Mesendoderm (in vitro differentiated cells): ENCODE results near the gene ATP10B.

Experiments used
- DNase-seq: peaks from one replicate; pipeline ENCODE4 v3.0.0; 2013
- H2AK5ac ChIP-seq: 2 replicates; pipeline ENCODE4 v1.6.1; 2013; ENCODE audit warnings: low read length, inconsistent platforms
- H2BK120ac ChIP-seq: 2 replicates; pipeline ENCODE4 v1.6.1; 2013; ENCODE audit warnings: low read depth, mild to moderate bottlenecking, low read length, moderate library complexity, mixed read lengths
- H2BK15ac ChIP-seq: replicated peaks from 2 replicates; pipeline ENCODE4 v1.6.1; 2013; ENCODE audit warnings: low read depth, mild to moderate bottlenecking, moderate library complexity
- H2BK5ac ChIP-seq: 2 replicates; pipeline ENCODE4 v1.6.1; 2013; ENCODE audit warnings: low read length, inconsistent platforms
- H3K18ac ChIP-seq: 2 replicates; pipeline ENCODE4 v1.6.1; 2013; ENCODE audit warnings: mild to moderate bottlenecking, low read length, mixed read lengths
- H3K23ac ChIP-seq: one replicate; pipeline ENCODE4 v1.6.1; 2013; ENCODE audit warnings: low read length
- H3K27ac ChIP-seq: 2 replicates; pipeline ENCODE4 v1.5.1; 2013; ENCODE audit warnings: low read depth, mild to moderate bottlenecking, inconsistent platforms, low read length, moderate library complexity
- H3K27me3 ChIP-seq: 2 replicates; pipeline ENCODE4 v1.6.1; 2013; ENCODE audit warnings: low read length, control low read depth, mild to moderate bottlenecking, inconsistent platforms; ENCODE audit not compliant: insufficient read depth, poor library complexity
- H3K36me3 ChIP-seq: 2 replicates; pipeline ENCODE4 v1.6.1; 2013; ENCODE audit warnings: low read length, inconsistent platforms; ENCODE audit not compliant: control insufficient read depth, insufficient read depth
- H3K4ac ChIP-seq: one replicate; pipeline ENCODE4 v1.6.1; 2013; ENCODE audit warnings: low read depth, mild to moderate bottlenecking, low read length, moderate library complexity
- H3K4me1 ChIP-seq: 2 replicates; pipeline ENCODE4 v1.6.1; 2013; ENCODE audit warnings: low read depth, low read length, inconsistent platforms; ENCODE audit not compliant: control insufficient read depth
- H3K4me2 ChIP-seq: 2 replicates; pipeline ENCODE4 v1.6.1; 2013; ENCODE audit warnings: low read length
- H3K4me3 ChIP-seq: 2 replicates; pipeline ENCODE4 v1.5.1; 2013; ENCODE audit warnings: mild to moderate bottlenecking, low read length
- H3K56ac ChIP-seq: one replicate; pipeline ENCODE4 v1.6.1; 2013; ENCODE audit warnings: low read length
- H3K79me1 ChIP-seq: 2 replicates; pipeline ENCODE4 v1.6.1; 2013; ENCODE audit warnings: low read length, inconsistent platforms
- H3K79me2 ChIP-seq: 2 replicates; pipeline ENCODE4 v1.6.1; 2013; ENCODE audit warnings: mild to moderate bottlenecking, low read length; ENCODE audit not compliant: control insufficient read depth, insufficient read depth
- H3K9ac ChIP-seq: 2 replicates; pipeline ENCODE4 v1.6.1; 2013; ENCODE audit warnings: low read length, inconsistent platforms
- H4K5ac ChIP-seq: one replicate; pipeline ENCODE4 v1.6.1; 2013; ENCODE audit warnings: low read length
- H4K8ac ChIP-seq: one replicate; pipeline ENCODE4 v1.6.1; 2013; ENCODE audit warnings: low read depth, mild to moderate bottlenecking, control low read depth, low read length, moderate library complexity
- WGBS: extraction: QIAGEN DNeasy Blood & Tissue Kit; methylation state at CpG from one replicate; pipeline ENCODE4 v1.1.7; 2013; ENCODE audit warnings: low lambda C conversion rate, missing lambda C conversion rate; ENCODE audit not compliant: insufficient coverage; ENCODE audit errors: extremely low coverage; 5-methylcytosine and 5-hydroxymethylcytosine counted together

ATP10B gene

GRCh38 chr5:160675988-160676387, 176.0 kb downstream of the ATP10B start:
- Histone ChIP-seq H2BK15ac (no peak overlapping the region), H2BK5ac (no peak overlapping the region), H3K79me1 (no peaks in the 10 kb centered on the region), H3K27me3 (no peaks in the 10 kb centered on the region), H4K5ac (no peak overlapping the region), H3K18ac (no peak overlapping the region), H3K4me1 (no peaks in the 10 kb centered on the region), H3K36me3 (no peaks in the 10 kb centered on the region), H3K4me3 (no peak overlapping the region), H3K56ac (no peak overlapping the region), H3K4ac (no peak overlapping the region), H3K4me2 (no peak overlapping the region), H3K27ac (no peak overlapping the region), H2BK120ac (no peak overlapping the region), H4K8ac (no peak overlapping the region), H3K79me2 (no peaks in the 10 kb centered on the region), H3K9ac (no peak overlapping the region), H3K23ac (no peak overlapping the region), H2AK5ac (no peak overlapping the region)
- DNase-seq, result no peak
- WGBS, result no CpG with 5 or more reads among the region's 2 CpGs

GRCh38 chr5:160674901-160675300, 177.1 kb downstream of the ATP10B start:
- Histone ChIP-seq H2BK120ac (no peak overlapping the region), H3K79me2 (no peaks in the 10 kb centered on the region), H3K27ac (no peak overlapping the region), H2BK15ac (no peak overlapping the region), H3K18ac (no peak overlapping the region), H3K4me3 (no peak overlapping the region), H3K4ac (no peak overlapping the region), H3K79me1 (no peaks in the 10 kb centered on the region), H3K56ac (no peak overlapping the region), H3K4me2 (no peak overlapping the region), H2BK5ac (no peak overlapping the region), H4K8ac (no peak overlapping the region), H2AK5ac (no peak overlapping the region), H3K27me3 (no peaks in the 10 kb centered on the region), H4K5ac (no peak overlapping the region), H3K23ac (no peak overlapping the region), H3K36me3 (no peaks in the 10 kb centered on the region), H3K4me1 (no peaks in the 10 kb centered on the region), H3K9ac (no peak overlapping the region)
- no CpG with 5 or more reads among the region's 3 CpGs for WGBS
- no peak for DNase-seq

GRCh38 chr5:160672521-160672920, 179.5 kb downstream of the ATP10B start:
- Histone ChIP-seq H3K27me3 (no peaks in the 10 kb centered on the region), H3K4me3 (no peak overlapping the region), H2BK15ac (no peak overlapping the region), H3K79me2 (no peaks in the 10 kb centered on the region), H4K5ac (no peak overlapping the region), H3K23ac (no peak overlapping the region), H3K27ac (no peak overlapping the region), H3K4ac (no peak overlapping the region), H2BK5ac (no peak overlapping the region), H3K36me3 (no peaks in the 10 kb centered on the region), H4K8ac (no peak overlapping the region), H3K4me1 (no peaks in the 10 kb centered on the region), H3K56ac (no peak overlapping the region), H3K79me1 (no peaks in the 10 kb centered on the region), H3K9ac (no peak overlapping the region), H2BK120ac (no peak overlapping the region), H2AK5ac (no peak overlapping the region), H3K18ac (no peak overlapping the region), H3K4me2 (no peak overlapping the region)
- WGBS, result no CpG with 5 or more reads among the region's 2 CpGs
- no peak for DNase-seq

GRCh38 chr5:160668356-160668755, 183.7 kb downstream of the ATP10B start:
- Histone ChIP-seq H2AK5ac (no peak overlapping the region), H3K18ac (no peak overlapping the region), H4K8ac (no peak overlapping the region), H2BK15ac (no peak overlapping the region), H3K23ac (no peak overlapping the region), H3K27me3 (no peaks in the 10 kb centered on the region), H3K4me2 (no peak overlapping the region), H3K4ac (no peak overlapping the region), H3K9ac (no peak overlapping the region), H3K4me3 (no peak overlapping the region), H3K56ac (no peak overlapping the region), H3K79me1 (no peaks in the 10 kb centered on the region), H2BK120ac (no peak overlapping the region), H3K79me2 (no peaks in the 10 kb centered on the region), H3K4me1 (no peaks in the 10 kb centered on the region), H3K36me3 (no peaks in the 10 kb centered on the region), H2BK5ac (no peak overlapping the region), H4K5ac (no peak overlapping the region), H3K27ac (no peak overlapping the region)
- WGBS, result no CpG with 5 or more reads among the region's 2 CpGs
- DNase-seq, result no peak

- H4K8ac ChIP-seq, result no peak overlapping the region
- no peak overlapping the region for H3K4me3 ChIP-seq
- H3K27me3 ChIP-seq, result no peaks in the 10 kb centered on the region
- H3K9ac ChIP-seq, result no peak overlapping the region
- H3K79me1 ChIP-seq, result no peaks in the 10 kb centered on the region
- H3K4me2 ChIP-seq, result no peak overlapping the region
- no peak for DNase-seq
- H2BK120ac ChIP-seq, result no peak overlapping the region
- H2BK15ac ChIP-seq, result no peak overlapping the region
- H3K4me1 ChIP-seq, result no peaks in the 10 kb centered on the region
- no CpG with 5 or more reads among the region's 5 CpGs for WGBS
- no peak overlapping the region for H3K27ac ChIP-seq
- no peak overlapping the region for H3K23ac ChIP-seq
- H4K5ac ChIP-seq, result no peak overlapping the region
- no peak overlapping the region for H3K56ac ChIP-seq
- H2AK5ac ChIP-seq, result no peak overlapping the region
- H3K79me2 ChIP-seq, result no peaks in the 10 kb centered on the region
- no peak overlapping the region for H2BK5ac ChIP-seq
- no peaks in the 10 kb centered on the region for H3K36me3 ChIP-seq
- H3K4ac ChIP-seq, result no peak overlapping the region
- no peak overlapping the region for H3K18ac ChIP-seq
Observed at GRCh38 chr5:160667160-160667559, 184.9 kb downstream of the ATP10B start.

- H3K79me2 ChIP-seq, result no peaks in the 10 kb centered on the region
- no peak overlapping the region for H3K9ac ChIP-seq
- H3K4me3 ChIP-seq, result no peak overlapping the region
- no peak overlapping the region for H3K56ac ChIP-seq
- H3K4me1 ChIP-seq, result no peaks in the 10 kb centered on the region
- no peak overlapping the region for H2BK15ac ChIP-seq
- H3K18ac ChIP-seq, result no peak overlapping the region
- no peak overlapping the region for H3K23ac ChIP-seq
- H3K27me3 ChIP-seq, result no peaks in the 10 kb centered on the region
- no peak overlapping the region for H4K5ac ChIP-seq
- no peaks in the 10 kb centered on the region for H3K79me1 ChIP-seq
- H4K8ac ChIP-seq, result no peak overlapping the region
- WGBS, result no CpG with 5 or more reads among the region's 3 CpGs
- no peak for DNase-seq
- no peak overlapping the region for H2AK5ac ChIP-seq
- no peaks in the 10 kb centered on the region for H3K36me3 ChIP-seq
- no peak overlapping the region for H3K27ac ChIP-seq
- H2BK5ac ChIP-seq, result no peak overlapping the region
- H2BK120ac ChIP-seq, result no peak overlapping the region
- H3K4me2 ChIP-seq, result no peak overlapping the region
- H3K4ac ChIP-seq, result no peak overlapping the region
Observed at GRCh38 chr5:160665460-160665859, 186.6 kb downstream of the ATP10B start.
